Kidney (tissue), 14 donors: ENCODE measurements around the gene GNG14. TPM values are rescaled to one million over a fixed set of nuclear protein-coding genes. Genes with fewer than 3 reads are reported as not detected.

ENCODE experiments used
- DNase-seq, 5 donors: peaks; one replicate each; pipeline ENCODE4 v3.0.0-alpha.2; 2013 to 2020
- FAIRE-seq: peaks from 2 replicates; lab custom pipeline; 2012; peaks lifted over from hg19 to GRCh38; lab: Jason Lieb, UNC
- H3K27ac ChIP-seq, 2 donors: one replicate each; pipeline ENCODE4 v1.7.0; 2013; ENCODE audit warnings: low read depth in 2 of 2, low read length in 2 of 2, inconsistent platforms in 1 of 2
- H3K27me3 ChIP-seq: one replicate; pipeline ENCODE4 v1.7.1; 2013; ENCODE audit warnings: low read length, inconsistent platforms; ENCODE audit not compliant: control insufficient read depth, insufficient read depth
- H3K36me3 ChIP-seq, 3 donors: one replicate each; pipeline versions ENCODE4 v1.7.0 to v1.7.1; 2013; ENCODE audit warnings: low read length in 3 of 3, control low read depth in 1 of 3, inconsistent platforms in 1 of 3; ENCODE audit not compliant: insufficient read depth in 3 of 3, control insufficient read depth in 2 of 3
- H3K4me1 ChIP-seq, 3 donors: one replicate each; pipeline versions ENCODE4 v1.7.0 to v1.7.1; 2013; ENCODE audit warnings: low read length in 3 of 3, inconsistent platforms in 1 of 3, low read depth in 1 of 3; ENCODE audit not compliant: control insufficient read depth in 2 of 3, insufficient read depth in 2 of 3
- H3K4me3 ChIP-seq, 3 donors: one replicate each; pipeline versions ENCODE4 v1.7.0 to v1.8.1; 2013; ENCODE audit warnings: low read length in 3 of 3, control low read depth in 1 of 3, inconsistent platforms in 1 of 3
- H3K9ac ChIP-seq, 3 donors: one replicate each; pipeline versions ENCODE4 v1.7.0 to v1.7.1; 2013; ENCODE audit warnings: low read length in 3 of 3, control low read depth in 1 of 3, inconsistent platforms in 1 of 3
- H3K9me3 ChIP-seq, 3 donors: one replicate each; pipeline versions ENCODE4 v1.7.0 to v1.7.1; 2013; ENCODE audit warnings: low read length in 3 of 3, control low read depth in 1 of 3, inconsistent platforms in 1 of 3; ENCODE audit not compliant: control insufficient read depth in 2 of 3, insufficient read depth in 1 of 3
- intact Hi-C: fragments of 100-400 bp; cut with DNase I; formaldehyde crosslinking; loops from one replicate; pipeline ENCODE4 v1.11.1; 2022
- polyA plus RNA-seq: library from polyadenylated mRNA; stranded (reverse); fragments of 350-450 nt; fragmentation: Illumina TruSeq; extraction: RNeasy Lipid Tissue Mini Kit (QIAGEN cat#74804); gene quantifications from one replicate; pipeline ENCODE4 v1.2.3, GENCODE V29; 2014; ENCODE audit warnings: low read depth, low replicate concordance; ENCODE audit not compliant: insufficient read depth
- total RNA-seq: library from RNA; stranded (reverse); fragmentation: NEBNext Ultra II Directional; extraction: Animal tissue kit (Norgen Biotek cat#: 25700); gene quantifications from one replicate; pipeline ENCODE4 v1.2.1, GENCODE V29; 2021
- TF ChIP-seq, protein P1 (sequence below): IDR thresholded peaks from 3 replicates; pipeline ENCODE4 v1.5.1; 2012; ENCODE audit warnings: mild to moderate bottlenecking, moderate library complexity, borderline replicate concordance; ENCODE audit not compliant: insufficient read depth; ENCODE audit errors: extremely low read depth
- donor health status: control.
- donor health status: control.
- donor health status: control.
- donor health status: control.
- donor health status: control.
- donor health status: DM: yes; HTN: yes; CAD: no.
- donor health status: Normal renal cell carcinoma (clear cell type).

The GNG14 gene
- total and polyA plus RNA-seq, 2 donors from 2014 or later: not detected

DNA sequence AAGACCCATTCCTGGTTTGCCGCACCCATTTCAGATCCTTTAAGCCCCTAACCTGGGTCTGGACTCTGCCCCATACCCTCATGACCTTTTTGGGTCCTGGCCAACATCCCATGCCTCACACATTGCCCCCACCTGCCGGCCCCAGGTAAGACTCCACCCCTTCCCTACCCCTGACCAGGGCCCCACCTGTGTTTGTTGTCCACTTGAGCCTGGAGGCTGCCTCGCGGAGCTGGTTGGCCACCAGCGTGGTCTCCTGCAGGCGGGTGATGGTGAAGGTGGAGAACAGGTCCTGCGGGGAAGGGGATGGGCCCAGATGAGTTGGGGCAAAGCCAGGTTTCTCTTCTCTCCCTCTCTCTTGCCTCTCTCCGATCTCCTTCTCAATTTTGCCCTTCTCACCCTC, 40.8 kb upstream of the GNG14 start:
- H3K4me1 ChIP-seq: peaks cover 0 to 4% (median 0%) of the 10 kb centered on the region in 3 donors
- no peaks in the 10 kb centered on the region for H3K36me3 ChIP-seq
- DNase-seq (peak in 1 of 5 donors; percentile 76), FAIRE-seq (no peak)
- no peak overlapping the region for H3K9ac ChIP-seq
- no peaks in the 10 kb centered on the region for H3K9me3 ChIP-seq
- H3K27me3 ChIP-seq: no peaks in the 10 kb centered on the region
- H3K4me3 ChIP-seq: peak overlapping the region in 1 of 3 donors; percentile 47
- TF ChIP-seq, protein P1, sequence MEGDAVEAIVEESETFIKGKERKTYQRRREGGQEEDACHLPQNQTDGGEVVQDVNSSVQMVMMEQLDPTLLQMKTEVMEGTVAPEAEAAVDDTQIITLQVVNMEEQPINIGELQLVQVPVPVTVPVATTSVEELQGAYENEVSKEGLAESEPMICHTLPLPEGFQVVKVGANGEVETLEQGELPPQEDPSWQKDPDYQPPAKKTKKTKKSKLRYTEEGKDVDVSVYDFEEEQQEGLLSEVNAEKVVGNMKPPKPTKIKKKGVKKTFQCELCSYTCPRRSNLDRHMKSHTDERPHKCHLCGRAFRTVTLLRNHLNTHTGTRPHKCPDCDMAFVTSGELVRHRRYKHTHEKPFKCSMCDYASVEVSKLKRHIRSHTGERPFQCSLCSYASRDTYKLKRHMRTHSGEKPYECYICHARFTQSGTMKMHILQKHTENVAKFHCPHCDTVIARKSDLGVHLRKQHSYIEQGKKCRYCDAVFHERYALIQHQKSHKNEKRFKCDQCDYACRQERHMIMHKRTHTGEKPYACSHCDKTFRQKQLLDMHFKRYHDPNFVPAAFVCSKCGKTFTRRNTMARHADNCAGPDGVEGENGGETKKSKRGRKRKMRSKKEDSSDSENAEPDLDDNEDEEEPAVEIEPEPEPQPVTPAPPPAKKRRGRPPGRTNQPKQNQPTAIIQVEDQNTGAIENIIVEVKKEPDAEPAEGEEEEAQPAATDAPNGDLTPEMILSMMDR: no peak
- H3K27ac ChIP-seq: no peak overlapping the region
- intact Hi-C loops: no loop called here

DNA sequence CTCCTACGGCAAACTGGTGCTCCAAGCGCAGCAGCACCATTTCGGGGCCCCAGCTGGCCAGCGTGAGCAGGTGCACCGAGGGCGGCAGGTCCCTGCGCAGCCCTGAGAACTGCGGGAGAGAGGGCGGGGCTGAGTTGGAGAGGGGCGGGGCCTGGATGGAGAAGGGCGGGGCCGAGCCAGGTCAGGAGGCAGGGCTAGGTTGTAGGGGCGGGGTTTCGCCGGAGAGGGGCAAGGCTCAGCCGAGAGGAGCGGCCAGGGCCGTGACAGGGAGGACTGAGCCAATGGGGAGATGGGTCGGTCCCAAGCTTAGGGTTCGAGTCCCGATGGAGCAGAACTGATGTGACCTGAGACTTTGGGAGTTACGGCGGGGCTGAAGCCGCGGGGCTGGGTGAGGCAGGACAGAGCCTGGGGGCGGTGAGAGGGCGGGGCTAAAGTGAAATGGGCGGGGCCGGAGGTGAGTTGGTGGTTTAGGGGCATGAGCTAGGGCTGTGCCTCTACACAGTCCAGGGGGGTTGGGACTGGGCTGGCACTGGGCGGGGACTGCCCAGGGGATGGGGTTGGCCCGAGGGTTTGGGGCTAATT, 40.2 kb upstream of the GNG14 start:
- FAIRE-seq (no peak), DNase-seq (peak; percentile 76 to 93 (median 88))
- Histone ChIP-seq H3K27ac (no peak overlapping the region), H3K36me3 (no peaks in the 10 kb centered on the region), H3K27me3 (no peaks in the 10 kb centered on the region), H3K9ac (no peak overlapping the region), H3K4me3 (peak overlapping the region in 2 of 3 donors; percentile 45 to 47), H3K4me1 (peaks cover 0 to 4% (median 0%) of the 10 kb centered on the region in 3 donors), H3K9me3 (no peaks in the 10 kb centered on the region)
- intact Hi-C loops: no loop called here
- TF ChIP-seq, protein P1: peak; percentile 1

DNA sequence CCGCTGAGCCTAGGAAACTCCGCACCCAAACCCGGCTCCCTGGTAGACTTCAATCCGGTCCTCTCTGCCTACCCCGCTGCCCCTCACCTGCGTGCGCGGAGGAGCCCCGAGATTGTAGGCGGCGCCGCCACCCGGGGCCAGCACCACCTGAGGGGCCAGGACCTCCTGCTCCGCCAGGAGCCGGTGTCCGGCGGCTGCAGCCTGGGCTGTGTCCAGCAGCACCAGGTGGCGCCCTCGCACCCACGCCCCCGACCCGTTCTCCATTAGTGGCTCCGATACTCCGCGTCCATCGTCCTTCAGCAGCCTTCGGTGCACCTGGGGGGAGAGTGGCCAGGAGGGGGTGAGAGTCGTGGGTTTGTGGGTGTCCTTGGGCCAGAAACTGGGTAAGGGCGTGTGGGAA, 39.7 kb upstream of the GNG14 start:
- H3K9me3 ChIP-seq: no peaks in the 10 kb centered on the region
- FAIRE-seq (no peak), DNase-seq (peak in 3 of 5 donors; percentile 28 to 72 (median 71))
- peak overlapping the region in 1 of 3 donors; percentile 47 for H3K4me3 ChIP-seq
- no peak overlapping the region for H3K27ac ChIP-seq
- H3K4me1 ChIP-seq: peaks cover 0 to 4% (median 0%) of the 10 kb centered on the region in 3 donors
- TF ChIP-seq, protein P1: peak; percentile 19
- intact Hi-C loops: no loop called here
- H3K9ac ChIP-seq: peak overlapping the region in 1 of 3 donors; percentile 19
- no peaks in the 10 kb centered on the region for H3K27me3 ChIP-seq
- H3K36me3 ChIP-seq: no peaks in the 10 kb centered on the region
